SU-DHL-6 (cell line): ENCODE data around the gene MPO.

ENCODE experiments used
- H2AFZ ChIP-seq: fragments of 200-600 bp; sonication (generic); 2 replicates; pipeline ENCODE4 v1.6.1; 2014; ENCODE audit warnings: low read depth, mild to moderate bottlenecking, moderate library complexity, mixed read lengths, antibody characterized with exemption, low read length; ENCODE audit not compliant: severe bottlenecking
- H3F3A ChIP-seq: fragments of 200-600 bp; shearing (Covaris generic); 2 replicates; pipeline ENCODE4 v1.6.0; 2016; ENCODE audit warnings: antibody characterized with exemption, mild to moderate bottlenecking; ENCODE audit not compliant: insufficient read depth
- H3K27ac ChIP-seq: fragments of 200-600 bp; sonication (generic); 2 replicates; pipeline ENCODE4 v1.5.1; 2016; ENCODE audit warnings: low read depth, mild to moderate bottlenecking, low read length, moderate library complexity, mixed read lengths
- H3K27me3 ChIP-seq: fragments of 200-600 bp; sonication (generic), shearing (Covaris generic); 2 replicates; pipeline ENCODE4 v1.6.0; 2014; ENCODE audit warnings: mild to moderate bottlenecking, low read length
- H3K36me3 ChIP-seq: fragments of 200-600 bp; sonication (generic); 2 replicates; pipeline ENCODE4 v1.6.1; 2014; ENCODE audit warnings: mild to moderate bottlenecking, low read length, mixed read lengths
- H3K4me2 ChIP-seq: fragments of 300-600, 200-600 bp; shearing (Covaris generic), sonication (generic); 2 replicates; pipeline ENCODE4 v1.6.0; 2014; ENCODE audit warnings: low read length, low read depth, mild to moderate bottlenecking; ENCODE audit not compliant: poor library complexity, severe bottlenecking
- H3K4me3 ChIP-seq: fragments of 200-600 bp; sonication (generic); 2 replicates; pipeline ENCODE4 v1.5.1; 2014; ENCODE audit warnings: antibody characterized with exemption, low read length, mild to moderate bottlenecking, mixed read lengths; ENCODE audit not compliant: insufficient read depth, poor library complexity, severe bottlenecking
- H3K79me2 ChIP-seq: fragments of 200-600 bp; sonication (generic); 2 replicates; pipeline ENCODE4 v1.6.1; 2014; ENCODE audit warnings: mild to moderate bottlenecking, low read length, moderate library complexity; ENCODE audit not compliant: insufficient read depth
- H3K9ac ChIP-seq: fragments of 200-600 bp; sonication (generic); 2 replicates; pipeline ENCODE4 v1.7.0; 2014; ENCODE audit warnings: mild to moderate bottlenecking, low read length
- H3K9me2 ChIP-seq: fragments of 200-600 bp; sonication (generic); replicated peaks from 2 replicates; pipeline ENCODE4 v1.6.1; 2014; ENCODE audit warnings: low read length; ENCODE audit not compliant: insufficient read depth
- H3K9me3 ChIP-seq: fragments of 200-600 bp; sonication (generic); 2 replicates; pipeline ENCODE4 v1.6.1; 2014; ENCODE audit warnings: low read length, mixed read lengths; ENCODE audit not compliant: insufficient read depth
- H4K20me1 ChIP-seq: fragments of 200-600 bp; sonication (generic); 2 replicates; pipeline ENCODE4 v1.6.1; 2014; ENCODE audit warnings: low read depth, mild to moderate bottlenecking, antibody characterized with exemption, low read length, moderate library complexity, mixed read lengths
- CTCF ChIP-seq: fragments of 200-600 bp; sonication (generic); IDR thresholded peaks from one replicate; pipeline ENCODE4 v1.5.1; 2017; ENCODE audit warnings: antibody characterized with exemption, mild to moderate bottlenecking, low read length, moderate library complexity; ENCODE audit not compliant: insufficient read depth, poor library complexity, severe bottlenecking
- EZH2phosphoT487 ChIP-seq: fragments of 200-600 bp; sonication (generic), shearing (Covaris generic); conservative IDR thresholded peaks from 2 replicates; pipeline ENCODE4 v1.6.1; 2018; ENCODE audit warnings: mild to moderate bottlenecking, antibody characterized with exemption, low read length, moderate library complexity, mixed read lengths

MPO gene

DNA sequence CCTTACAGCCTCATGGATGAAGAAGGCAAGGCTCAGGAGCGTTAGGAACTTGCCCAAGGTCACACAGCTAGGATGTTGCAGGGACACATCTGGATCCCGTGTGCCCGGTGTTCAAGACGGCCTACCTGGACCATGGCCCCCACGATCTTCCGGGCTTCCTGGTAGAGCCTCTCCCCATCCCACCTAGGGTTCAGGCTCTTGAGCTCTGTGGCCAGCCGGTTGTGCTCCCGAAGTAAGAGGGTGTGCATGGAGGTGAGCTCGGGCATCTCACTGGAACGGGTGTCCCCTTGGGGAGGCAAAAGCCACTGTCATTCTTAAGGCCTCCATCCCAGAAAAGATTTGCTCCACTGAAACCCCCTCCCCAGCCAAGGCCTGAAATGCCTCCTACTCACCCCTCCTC is 5.3 kb downstream of the MPO start:
- Histone ChIP-seq H3K9ac (no peak overlapping the region), H3K4me3 (no peak overlapping the region), H3K27ac (no peak overlapping the region), H3K4me2 (no peak overlapping the region), H3K36me3 (no peaks in the 10 kb centered on the region), H3K79me2 (no peaks in the 10 kb centered on the region), H3K9me2 (no peaks in the 10 kb centered on the region), H3K27me3 (no peaks in the 10 kb centered on the region), H4K20me1 (no peaks in the 10 kb centered on the region), H3F3A (no peaks in the 10 kb centered on the region), H3K9me3 (no peaks in the 10 kb centered on the region), H2AFZ (no peak overlapping the region)
- no peak for TF ChIP-seq EZH2phosphoT487
- no peak for TF ChIP-seq CTCF

GRCh38 chr17:58273453-58274104 is 7.2 kb downstream of the MPO start:
- H4K20me1 ChIP-seq = no peaks in the 10 kb centered on the region
- H3K9ac ChIP-seq = no peak overlapping the region
- no peaks in the 10 kb centered on the region for H3K9me3 ChIP-seq
- H3K9me2 ChIP-seq = no peaks in the 10 kb centered on the region
- H3K79me2 ChIP-seq = no peaks in the 10 kb centered on the region
- no peak overlapping the region for H2AFZ ChIP-seq
- H3K27ac ChIP-seq = no peak overlapping the region
- H3F3A ChIP-seq = no peaks in the 10 kb centered on the region
- no peak overlapping the region for H3K4me3 ChIP-seq
- no peaks in the 10 kb centered on the region for H3K27me3 ChIP-seq
- no peaks in the 10 kb centered on the region for H3K36me3 ChIP-seq
- no peak for TF ChIP-seq EZH2phosphoT487
- no peak for TF ChIP-seq CTCF
- no peak overlapping the region for H3K4me2 ChIP-seq

- Histone ChIP-seq H3K9me2 (no peaks in the 10 kb centered on the region), H3K36me3 (no peaks in the 10 kb centered on the region), H3K4me3 (no peak overlapping the region), H3K27ac (no peak overlapping the region), H3F3A (no peaks in the 10 kb centered on the region), H3K4me2 (no peak overlapping the region), H2AFZ (no peak overlapping the region), H3K9me3 (no peaks in the 10 kb centered on the region), H3K9ac (no peak overlapping the region), H4K20me1 (no peaks in the 10 kb centered on the region), H3K27me3 (no peaks in the 10 kb centered on the region), H3K79me2 (no peaks in the 10 kb centered on the region)
- no peak for TF ChIP-seq EZH2phosphoT487
- no peak for TF ChIP-seq CTCF
These were observed 8.1 kb downstream of the MPO start for GRCh38 chr17:58272367-58273280.
